Measurements from ENCODE around the gene GRAMD1B.

Gene GRAMD1B

DNA sequence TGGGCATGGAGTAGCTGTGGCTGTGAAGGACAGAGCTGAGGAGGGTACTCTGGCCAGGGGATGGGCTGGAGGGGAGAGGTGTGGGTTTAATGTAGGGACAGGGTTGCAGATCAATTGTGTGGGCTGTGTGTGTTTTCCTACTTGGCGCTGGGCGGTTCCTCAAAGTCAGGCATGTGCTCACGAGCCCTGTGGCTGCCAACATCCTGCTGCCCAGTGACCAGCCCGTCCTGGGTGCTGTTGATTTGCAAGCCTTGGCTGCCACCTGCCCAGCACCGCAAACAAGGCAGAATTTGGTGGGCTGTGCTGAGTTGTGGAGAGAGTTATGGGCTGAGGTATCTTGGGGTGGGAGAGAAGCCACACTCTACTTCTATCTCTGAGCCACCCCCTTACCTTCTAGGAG, 155.1 kb downstream of the GRAMD1B start:
- no peaks in the 10 kb centered on the region for H3K9me3 ChIP-seq (ENCODE audit: insufficient read depth, low read length, severe bottlenecking)
- no peaks in the 10 kb centered on the region for H3K79me2 ChIP-seq (ENCODE audit: insufficient read depth, low read length)
- TF ChIP-seq, protein P1, sequence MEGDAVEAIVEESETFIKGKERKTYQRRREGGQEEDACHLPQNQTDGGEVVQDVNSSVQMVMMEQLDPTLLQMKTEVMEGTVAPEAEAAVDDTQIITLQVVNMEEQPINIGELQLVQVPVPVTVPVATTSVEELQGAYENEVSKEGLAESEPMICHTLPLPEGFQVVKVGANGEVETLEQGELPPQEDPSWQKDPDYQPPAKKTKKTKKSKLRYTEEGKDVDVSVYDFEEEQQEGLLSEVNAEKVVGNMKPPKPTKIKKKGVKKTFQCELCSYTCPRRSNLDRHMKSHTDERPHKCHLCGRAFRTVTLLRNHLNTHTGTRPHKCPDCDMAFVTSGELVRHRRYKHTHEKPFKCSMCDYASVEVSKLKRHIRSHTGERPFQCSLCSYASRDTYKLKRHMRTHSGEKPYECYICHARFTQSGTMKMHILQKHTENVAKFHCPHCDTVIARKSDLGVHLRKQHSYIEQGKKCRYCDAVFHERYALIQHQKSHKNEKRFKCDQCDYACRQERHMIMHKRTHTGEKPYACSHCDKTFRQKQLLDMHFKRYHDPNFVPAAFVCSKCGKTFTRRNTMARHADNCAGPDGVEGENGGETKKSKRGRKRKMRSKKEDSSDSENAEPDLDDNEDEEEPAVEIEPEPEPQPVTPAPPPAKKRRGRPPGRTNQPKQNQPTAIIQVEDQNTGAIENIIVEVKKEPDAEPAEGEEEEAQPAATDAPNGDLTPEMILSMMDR (IDR thresholded peaks at IDR 0.05; ENCODE audit: borderline replicate concordance, extremely low read depth, low read length, poor library complexity, severe bottlenecking), result no peak
- TF ChIP-seq EZH2 (IDR thresholded peaks at IDR 0.05; ENCODE audit: borderline replicate concordance, low read depth, low read length, severe bottlenecking), result no peak
- DNase-seq, result no peak
- H3K27ac ChIP-seq (ENCODE audit: low read length), result no peak overlapping the region
- no peak overlapping the region for H3K4me2 ChIP-seq (ENCODE audit: insufficient read depth, low read length)
- H3K36me3 ChIP-seq (ENCODE audit: insufficient read depth, low read length), result no peaks in the 10 kb centered on the region
- H3K4me3 ChIP-seq (ENCODE audit: low read depth in 1 of 2, low read length in 2 of 2), result no peak overlapping the region
- no peak overlapping the region for H2AFZ ChIP-seq (ENCODE audit: low read depth, low read length)
- no peak overlapping the region for H3K9ac ChIP-seq (ENCODE audit: low read depth, low read length)
- no peak for ATAC-seq (ENCODE audit: insufficient read depth, low read depth)
- peaks cover 1% of the 10 kb centered on the region; the same call in 1 of the 2 replicates for H4K20me1 ChIP-seq (ENCODE audit: insufficient read depth, low read length)
- no peaks in the 10 kb centered on the region for H3K4me1 ChIP-seq (ENCODE audit: insufficient read depth, low read length)
- H3K27me3 ChIP-seq (ENCODE audit: insufficient read depth, low read length, poor library complexity), result no peaks in the 10 kb centered on the region

DNA sequence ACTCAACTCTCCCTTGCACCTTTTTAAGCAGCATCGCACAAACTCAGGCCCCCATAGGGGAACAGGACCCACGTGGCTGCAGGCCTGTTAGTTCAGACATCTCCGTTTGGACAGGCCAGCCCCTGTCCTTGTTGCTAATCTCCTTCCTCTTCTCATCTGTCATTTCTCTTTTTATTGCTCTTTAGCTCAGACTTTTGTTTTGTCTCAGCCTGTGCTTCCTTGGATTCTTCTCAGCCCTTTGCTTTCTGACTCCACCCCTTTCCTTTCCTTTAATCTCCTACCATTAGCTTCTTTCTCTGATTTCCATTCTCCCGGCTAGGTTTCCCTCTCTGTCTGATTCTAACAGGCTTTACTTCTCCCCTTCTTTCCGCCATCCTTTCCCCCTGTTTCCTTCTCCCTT, 155.6 kb downstream of the GRAMD1B start:
- Histone ChIP-seq H3K79me2 (ENCODE audit: insufficient read depth, low read length) (no peaks in the 10 kb centered on the region), H3K9me3 (ENCODE audit: insufficient read depth, low read length, severe bottlenecking) (no peaks in the 10 kb centered on the region), H3K4me2 (ENCODE audit: insufficient read depth, low read length) (no peak overlapping the region), H3K4me1 (ENCODE audit: insufficient read depth, low read length) (no peaks in the 10 kb centered on the region), H3K27me3 (ENCODE audit: insufficient read depth, low read length, poor library complexity) (no peaks in the 10 kb centered on the region), H2AFZ (ENCODE audit: low read depth, low read length) (no peak overlapping the region), H3K27ac (ENCODE audit: low read length) (no peak overlapping the region), H4K20me1 (ENCODE audit: insufficient read depth, low read length) (no peaks in the 10 kb centered on the region; the same call in 1 of the 2 replicates), H3K4me3 (ENCODE audit: low read depth in 1 of 2, low read length in 2 of 2) (no peak overlapping the region), H3K36me3 (ENCODE audit: insufficient read depth, low read length) (no peaks in the 10 kb centered on the region), H3K9ac (ENCODE audit: low read depth, low read length) (no peak overlapping the region)
- DNase-seq (no peak), ATAC-seq (ENCODE audit: insufficient read depth, low read depth) (no peak)
- no peak for TF ChIP-seq EZH2 (IDR thresholded peaks at IDR 0.05; ENCODE audit: borderline replicate concordance, low read depth, low read length, severe bottlenecking)
- TF ChIP-seq, protein P1 (IDR thresholded peaks at IDR 0.05; ENCODE audit: borderline replicate concordance, extremely low read depth, low read length, poor library complexity, severe bottlenecking), result no peak

DNA sequence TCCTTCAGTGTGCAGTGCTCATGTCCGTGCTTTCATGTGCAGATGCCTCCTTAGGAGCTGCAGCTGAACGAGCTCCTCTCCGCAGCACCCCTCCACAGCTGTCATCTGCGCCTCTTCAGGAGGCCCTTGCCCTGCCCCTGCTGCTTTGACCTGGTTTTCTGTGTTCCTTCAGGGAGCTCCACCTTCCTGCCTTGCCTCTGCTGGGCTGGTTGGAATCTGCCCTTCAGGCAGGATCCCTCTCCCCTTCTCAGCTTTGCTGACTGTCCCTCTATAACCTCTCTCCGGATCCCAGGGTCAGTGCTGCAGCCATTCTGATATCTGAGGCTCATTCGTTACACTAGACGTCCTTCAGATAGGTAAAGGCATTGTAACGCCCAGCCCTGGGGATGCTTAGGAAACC, 156.5 kb downstream of the GRAMD1B start:
- Histone ChIP-seq H4K20me1 (ENCODE audit: insufficient read depth, low read length) (no peaks in the 10 kb centered on the region; the same call in 1 of the 2 replicates), H3K4me3 (ENCODE audit: low read depth in 1 of 2, low read length in 2 of 2) (no peak overlapping the region), H2AFZ (ENCODE audit: low read depth, low read length) (no peak overlapping the region), H3K4me2 (ENCODE audit: insufficient read depth, low read length) (no peak overlapping the region), H3K79me2 (ENCODE audit: insufficient read depth, low read length) (no peaks in the 10 kb centered on the region), H3K4me1 (ENCODE audit: insufficient read depth, low read length) (no peaks in the 10 kb centered on the region), H3K9ac (ENCODE audit: low read depth, low read length) (no peak overlapping the region), H3K36me3 (ENCODE audit: insufficient read depth, low read length) (peaks cover 6% of the 10 kb centered on the region; the same call in 1 of the 2 replicates), H3K27ac (ENCODE audit: low read length) (no peak overlapping the region), H3K27me3 (ENCODE audit: insufficient read depth, low read length, poor library complexity) (no peaks in the 10 kb centered on the region), H3K9me3 (ENCODE audit: insufficient read depth, low read length, severe bottlenecking) (no peaks in the 10 kb centered on the region)
- ATAC-seq (ENCODE audit: insufficient read depth, low read depth), result no peak
- TF ChIP-seq, protein P1 (IDR thresholded peaks at IDR 0.05; ENCODE audit: borderline replicate concordance, extremely low read depth, low read length, poor library complexity, severe bottlenecking), result no peak
- no peak for TF ChIP-seq EZH2 (IDR thresholded peaks at IDR 0.05; ENCODE audit: borderline replicate concordance, low read depth, low read length, severe bottlenecking)
- DNase-seq, result no peak

DNA sequence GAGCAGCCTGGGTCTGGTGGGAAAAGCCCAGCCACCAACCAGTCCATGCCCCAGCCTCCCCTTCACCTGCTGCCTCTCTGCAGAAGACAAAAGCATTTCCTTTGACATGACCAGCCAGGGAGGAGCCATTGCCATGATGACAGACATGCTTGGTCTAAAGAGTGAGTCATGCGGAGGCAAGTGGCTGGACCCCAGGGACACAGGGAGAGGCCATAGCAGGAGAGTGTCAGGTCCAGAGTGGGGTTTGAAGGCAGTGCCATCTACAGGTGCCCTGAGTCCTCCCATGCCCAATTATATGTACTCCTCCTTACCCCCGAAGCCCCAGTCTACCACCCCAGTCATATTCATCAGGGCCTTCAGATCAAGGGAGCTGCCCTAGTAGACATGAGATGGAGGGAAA, 157.0 kb downstream of the GRAMD1B start:
- Histone ChIP-seq H3K27me3 (ENCODE audit: insufficient read depth, low read length, poor library complexity) (no peaks in the 10 kb centered on the region), H3K79me2 (ENCODE audit: insufficient read depth, low read length) (no peaks in the 10 kb centered on the region), H3K36me3 (ENCODE audit: insufficient read depth, low read length) (peaks cover 6% of the 10 kb centered on the region; the same call in 1 of the 2 replicates), H3K4me3 (ENCODE audit: low read depth in 1 of 2, low read length in 2 of 2) (no peak overlapping the region), H2AFZ (ENCODE audit: low read depth, low read length) (no peak overlapping the region), H3K9ac (ENCODE audit: low read depth, low read length) (no peak overlapping the region), H3K9me3 (ENCODE audit: insufficient read depth, low read length, severe bottlenecking) (no peaks in the 10 kb centered on the region), H3K27ac (ENCODE audit: low read length) (no peak overlapping the region), H3K4me1 (ENCODE audit: insufficient read depth, low read length) (no peaks in the 10 kb centered on the region), H3K4me2 (ENCODE audit: insufficient read depth, low read length) (no peak overlapping the region), H4K20me1 (ENCODE audit: insufficient read depth, low read length) (no peaks in the 10 kb centered on the region; the same call in 1 of the 2 replicates)
- no peak for ATAC-seq (ENCODE audit: insufficient read depth, low read depth)
- TF ChIP-seq, protein P1 (IDR thresholded peaks at IDR 0.05; ENCODE audit: borderline replicate concordance, extremely low read depth, low read length, poor library complexity, severe bottlenecking), result no peak
- no peak for TF ChIP-seq EZH2 (IDR thresholded peaks at IDR 0.05; ENCODE audit: borderline replicate concordance, low read depth, low read length, severe bottlenecking)
- DNase-seq, result no peak
